Right lung (tissue), 5 donors: Measurements from ENCODE around the gene SPDL1. TPM values are rescaled to one million over a fixed set of nuclear protein-coding genes. Genes with fewer than 3 reads are reported as not detected.

Experiments used
- polyA plus RNA-seq, 5 donors: library from polyadenylated mRNA; unstranded; fragments of 120-200 nt; gene quantifications; one replicate each; pipeline versions ENCODE4 v1.2.1 to v1.2.3, GENCODE V29; 2013; ENCODE audit warnings: inconsistent platforms in 1 of 5, low replicate concordance in 1 of 5; ENCODE audit not compliant: insufficient read length in 5 of 5, insufficient read depth in 1 of 5

The SPDL1 gene
- polyA plus RNA-seq, 5 donors: 24.8 to 51.6 (median 38.6) TPM

Other genes starting within 250 kb of the SPDL1 start
- 1 to 10 TPM; 4.7 to 7.2 (median 5.4) TPM for gene DOCK2, start 53.5 kb downstream of the SPDL1 start, polyA plus RNA-seq